Measurements from ENCODE around the gene KLF11.
A peak's percentile ranks its signal among the peaks of the same experiment; 100 is the strongest.
"Not testable (repeated sequence)": the region's sequence is repeated elsewhere in the genome, so short reads cannot be mapped to it uniquely, and the experiment has no call there.

Gene KLF11

GRCh38 chr2:10009811-10010781, 33.3 kb upstream of the KLF11 start:
- no peak overlapping the region for H3K4me3 ChIP-seq (ENCODE audit: low read depth in 1 of 2, low read length in 2 of 2)
- H3K36me3 ChIP-seq (ENCODE audit: insufficient read depth, low read length) = no peaks in the 10 kb centered on the region
- no peak overlapping the region for H3K9ac ChIP-seq (ENCODE audit: low read length)
- H3K4me1 ChIP-seq (ENCODE audit: insufficient read depth, low read length) = peaks cover 41% of the 10 kb centered on the region
- H3K9me3 ChIP-seq (ENCODE audit: low read length) = no peaks in the 10 kb centered on the region
- no peaks in the 10 kb centered on the region for H3K27me3 ChIP-seq (ENCODE audit: control insufficient read depth in 1 of 2, insufficient read depth in 2 of 2, low read length in 2 of 2)
- H3K27ac ChIP-seq (ENCODE audit: low read depth, low read length) = peak overlapping the region; percentile 33

- H3K36me3 ChIP-seq (ENCODE audit: insufficient read depth, low read length); H3K27ac ChIP-seq (ENCODE audit: low read depth, low read length); H3K9ac ChIP-seq (ENCODE audit: low read length); H3K9me3 ChIP-seq (ENCODE audit: low read length); H3K4me3 ChIP-seq (ENCODE audit: low read depth in 1 of 2, low read length in 2 of 2); H3K27me3 ChIP-seq (ENCODE audit: control insufficient read depth in 1 of 2, insufficient read depth in 2 of 2, low read length in 2 of 2): not testable (repeated sequence)
- peaks cover 41% of the 10 kb centered on the region for H3K4me1 ChIP-seq (ENCODE audit: insufficient read depth, low read length)
Observed at GRCh38 chr2:10010861-10011605, 32.3 kb upstream of the KLF11 start.

GRCh38 chr2:10011606-10012325, 31.6 kb upstream of the KLF11 start:
- not testable (repeated sequence) for H3K36me3 ChIP-seq (ENCODE audit: insufficient read depth, low read length); H3K27ac ChIP-seq (ENCODE audit: low read depth, low read length); H3K9me3 ChIP-seq (ENCODE audit: low read length); H3K9ac ChIP-seq (ENCODE audit: low read length); H3K4me3 ChIP-seq (ENCODE audit: low read depth in 1 of 2, low read length in 2 of 2); H3K27me3 ChIP-seq (ENCODE audit: control insufficient read depth in 1 of 2, insufficient read depth in 2 of 2, low read length in 2 of 2)
- peaks cover 37% of the 10 kb centered on the region for H3K4me1 ChIP-seq (ENCODE audit: insufficient read depth, low read length)

- H3K9ac ChIP-seq (ENCODE audit: low read length); H3K9me3 ChIP-seq (ENCODE audit: low read length); H3K27me3 ChIP-seq (ENCODE audit: control insufficient read depth in 1 of 2, insufficient read depth in 2 of 2, low read length in 2 of 2); H3K36me3 ChIP-seq (ENCODE audit: insufficient read depth, low read length); H3K4me3 ChIP-seq (ENCODE audit: low read depth in 1 of 2, low read length in 2 of 2); H3K27ac ChIP-seq (ENCODE audit: low read depth, low read length): not testable (repeated sequence)
- peaks cover 32% of the 10 kb centered on the region for H3K4me1 ChIP-seq (ENCODE audit: insufficient read depth, low read length)
Observed at GRCh38 chr2:10012366-10012962, 30.9 kb upstream of the KLF11 start.

- H3K4me3 ChIP-seq (ENCODE audit: low read depth in 1 of 2, low read length in 2 of 2) = no peak overlapping the region
- H3K36me3 ChIP-seq (ENCODE audit: insufficient read depth, low read length) = no peaks in the 10 kb centered on the region
- H3K9ac ChIP-seq (ENCODE audit: low read length) = no peak overlapping the region
- no peak overlapping the region for H3K27ac ChIP-seq (ENCODE audit: low read depth, low read length)
- H3K9me3 ChIP-seq (ENCODE audit: low read length) = no peaks in the 10 kb centered on the region
- H3K4me1 ChIP-seq (ENCODE audit: insufficient read depth, low read length) = peaks cover 26% of the 10 kb centered on the region
- H3K27me3 ChIP-seq (ENCODE audit: control insufficient read depth in 1 of 2, insufficient read depth in 2 of 2, low read length in 2 of 2) = no peaks in the 10 kb centered on the region
Observed at GRCh38 chr2:10012963-10013461, 30.3 kb upstream of the KLF11 start.

GRCh38 chr2:10013651-10014417, 29.5 kb upstream of the KLF11 start:
- H3K4me1 ChIP-seq (ENCODE audit: insufficient read depth, low read length) = peaks cover 18% of the 10 kb centered on the region
- not testable (repeated sequence) for H3K36me3 ChIP-seq (ENCODE audit: insufficient read depth, low read length)

GRCh38 chr2:10014418-10015190, 28.7 kb upstream of the KLF11 start:
- no peaks in the 10 kb centered on the region for H3K9me3 ChIP-seq (ENCODE audit: low read length)
- H3K27me3 ChIP-seq (ENCODE audit: control insufficient read depth in 1 of 2, insufficient read depth in 2 of 2, low read length in 2 of 2) = no peaks in the 10 kb centered on the region
- no peak overlapping the region for H3K27ac ChIP-seq (ENCODE audit: low read depth, low read length)
- no peaks in the 10 kb centered on the region for H3K36me3 ChIP-seq (ENCODE audit: insufficient read depth, low read length)
- peaks cover 10% of the 10 kb centered on the region for H3K4me1 ChIP-seq (ENCODE audit: insufficient read depth, low read length)
- no peak overlapping the region for H3K4me3 ChIP-seq (ENCODE audit: low read depth in 1 of 2, low read length in 2 of 2)
- H3K9ac ChIP-seq (ENCODE audit: low read length) = no peak overlapping the region

More at GRCh38 chr2:10013651-10014417, 29.5 kb upstream of the KLF11 start:
- not testable (repeated sequence) for H3K27me3 ChIP-seq (ENCODE audit: control insufficient read depth in 1 of 2, insufficient read depth in 2 of 2, low read length in 2 of 2); H3K27ac ChIP-seq (ENCODE audit: low read depth, low read length); H3K4me3 ChIP-seq (ENCODE audit: low read depth in 1 of 2, low read length in 2 of 2); H3K9me3 ChIP-seq (ENCODE audit: low read length); H3K9ac ChIP-seq (ENCODE audit: low read length)

GRCh38 chr2:10015376-10015989, 27.9 kb upstream of the KLF11 start:
- H3K36me3 ChIP-seq (ENCODE audit: insufficient read depth, low read length); H3K4me3 ChIP-seq (ENCODE audit: low read depth in 1 of 2, low read length in 2 of 2); H3K9me3 ChIP-seq (ENCODE audit: low read length); H3K4me1 ChIP-seq (ENCODE audit: insufficient read depth, low read length); H3K27me3 ChIP-seq (ENCODE audit: control insufficient read depth in 1 of 2, insufficient read depth in 2 of 2, low read length in 2 of 2); H3K9ac ChIP-seq (ENCODE audit: low read length); H3K27ac ChIP-seq (ENCODE audit: low read depth, low read length): not testable (repeated sequence)

- Histone ChIP-seq H3K4me1 (ENCODE audit: insufficient read depth, low read length) (no peaks in the 10 kb centered on the region), H3K4me3 (ENCODE audit: low read depth in 1 of 2, low read length in 2 of 2) (no peak overlapping the region), H3K9me3 (ENCODE audit: low read length) (no peaks in the 10 kb centered on the region), H3K9ac (ENCODE audit: low read length) (no peak overlapping the region), H3K36me3 (ENCODE audit: insufficient read depth, low read length) (no peaks in the 10 kb centered on the region), H3K27me3 (ENCODE audit: control insufficient read depth in 1 of 2, insufficient read depth in 2 of 2, low read length in 2 of 2) (no peaks in the 10 kb centered on the region), H3K27ac (ENCODE audit: low read depth, low read length) (no peak overlapping the region)
Observed at GRCh38 chr2:10016001-10016801, 27.1 kb upstream of the KLF11 start.
